ENCODE data around the gene PSMB5. TPM values are rescaled to one million over a fixed set of nuclear protein-coding genes. Genes with fewer than 3 reads are reported as not detected.

The PSMB5 gene
- total RNA-seq, 4 donors from 2014 or later: 126 to 150 (median 129) TPM

DNA sequence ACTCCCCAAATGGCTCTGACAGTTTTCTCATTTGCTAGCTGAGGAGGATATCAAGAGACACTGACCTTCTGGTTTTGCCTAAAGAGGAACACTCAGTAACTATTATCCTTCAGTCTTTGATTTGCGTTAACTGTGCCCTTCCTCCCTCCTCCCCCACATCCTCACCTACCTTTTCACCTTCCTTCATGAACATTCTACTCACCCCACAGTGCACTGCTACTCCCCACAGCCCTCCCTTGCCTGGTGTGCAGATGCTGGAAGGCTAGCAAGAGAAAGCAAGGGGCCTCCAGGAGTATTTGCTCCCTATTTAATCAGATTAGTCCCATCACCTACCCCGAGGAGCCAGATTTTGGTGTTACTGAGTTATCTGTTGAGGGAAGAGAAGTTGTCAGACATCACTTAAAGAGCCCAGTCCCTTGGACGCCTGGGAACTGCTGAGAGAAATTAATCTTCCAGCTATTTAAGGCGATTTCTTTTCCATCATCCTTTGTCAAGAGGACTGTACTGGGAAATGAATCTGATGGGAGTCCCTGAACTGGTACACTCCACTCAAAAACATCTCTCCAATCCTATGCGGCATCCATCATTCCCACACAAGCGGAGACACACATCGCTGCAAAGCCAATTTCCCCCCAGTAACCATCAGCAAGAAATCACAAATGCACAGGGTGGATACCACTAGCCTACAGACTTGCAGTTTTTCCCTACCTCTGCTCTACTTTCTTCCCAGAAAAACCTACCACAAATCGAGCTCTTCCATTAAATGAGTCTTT is 11.5 kb downstream of the PSMB5 start:
- no peak for DNase-seq (ENCODE audit: low spot score)

DNA sequence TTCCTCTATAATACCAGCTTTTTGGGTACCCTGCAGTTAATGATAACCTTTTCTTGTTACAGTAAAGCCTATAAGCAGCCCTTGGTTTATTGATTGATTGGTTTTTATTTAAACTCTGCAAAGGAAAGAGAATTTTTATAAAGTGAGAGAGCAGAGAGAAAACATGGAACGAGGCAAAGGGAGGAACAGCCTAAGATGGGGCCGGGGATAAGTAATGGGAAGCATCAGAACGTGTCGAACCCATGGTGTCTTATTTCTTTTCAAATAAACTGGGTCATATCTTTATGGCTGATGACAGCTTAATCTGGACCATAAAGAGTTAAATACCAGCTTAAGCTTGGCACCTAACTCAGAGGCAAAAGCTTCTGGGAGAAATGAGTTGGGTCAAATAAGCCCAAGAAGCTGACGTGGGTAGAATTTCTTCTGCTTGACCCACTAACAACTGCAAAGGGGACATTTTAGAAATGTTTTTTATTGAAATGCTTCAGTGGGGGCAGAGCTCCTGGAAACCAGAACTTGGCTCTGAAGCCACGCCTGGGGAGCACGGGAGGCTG is 12.7 kb downstream of the PSMB5 start:
- TF ChIP-seq, protein P1, sequence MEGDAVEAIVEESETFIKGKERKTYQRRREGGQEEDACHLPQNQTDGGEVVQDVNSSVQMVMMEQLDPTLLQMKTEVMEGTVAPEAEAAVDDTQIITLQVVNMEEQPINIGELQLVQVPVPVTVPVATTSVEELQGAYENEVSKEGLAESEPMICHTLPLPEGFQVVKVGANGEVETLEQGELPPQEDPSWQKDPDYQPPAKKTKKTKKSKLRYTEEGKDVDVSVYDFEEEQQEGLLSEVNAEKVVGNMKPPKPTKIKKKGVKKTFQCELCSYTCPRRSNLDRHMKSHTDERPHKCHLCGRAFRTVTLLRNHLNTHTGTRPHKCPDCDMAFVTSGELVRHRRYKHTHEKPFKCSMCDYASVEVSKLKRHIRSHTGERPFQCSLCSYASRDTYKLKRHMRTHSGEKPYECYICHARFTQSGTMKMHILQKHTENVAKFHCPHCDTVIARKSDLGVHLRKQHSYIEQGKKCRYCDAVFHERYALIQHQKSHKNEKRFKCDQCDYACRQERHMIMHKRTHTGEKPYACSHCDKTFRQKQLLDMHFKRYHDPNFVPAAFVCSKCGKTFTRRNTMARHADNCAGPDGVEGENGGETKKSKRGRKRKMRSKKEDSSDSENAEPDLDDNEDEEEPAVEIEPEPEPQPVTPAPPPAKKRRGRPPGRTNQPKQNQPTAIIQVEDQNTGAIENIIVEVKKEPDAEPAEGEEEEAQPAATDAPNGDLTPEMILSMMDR (IDR thresholded peaks at IDR 0.05): no peak
- DNase-seq (ENCODE audit: low spot score) (no peak), ATAC-seq (ENCODE audit: low FRiP score) (no peak)

More for the DNA sequence above, 11.5 kb downstream of the PSMB5 start:
- ATAC-seq (ENCODE audit: low FRiP score): no peak
- TF ChIP-seq, protein P1 (IDR thresholded peaks at IDR 0.05): no peak

DNA sequence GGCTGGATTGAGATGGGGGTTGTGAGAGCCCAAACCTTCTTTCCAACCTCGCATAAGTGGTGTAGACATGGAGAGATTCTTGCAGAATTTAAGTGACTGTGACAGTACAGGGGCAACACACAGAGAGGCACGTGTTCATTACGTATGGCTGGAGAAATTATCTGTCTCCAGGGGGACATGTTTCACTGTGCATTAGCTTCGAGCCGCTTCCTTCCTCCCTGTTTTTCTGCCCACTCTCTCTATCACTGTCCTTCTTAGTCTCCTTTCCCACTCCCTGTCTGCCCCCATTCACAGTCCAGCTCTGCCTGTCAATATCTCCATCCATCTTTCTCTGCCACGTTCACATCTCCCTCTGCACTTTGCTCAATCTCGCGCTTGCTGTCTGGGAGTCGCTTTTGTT is 13.3 kb downstream of the PSMB5 start:
- TF ChIP-seq, protein P1 (IDR thresholded peaks at IDR 0.05): no peak

DNA sequence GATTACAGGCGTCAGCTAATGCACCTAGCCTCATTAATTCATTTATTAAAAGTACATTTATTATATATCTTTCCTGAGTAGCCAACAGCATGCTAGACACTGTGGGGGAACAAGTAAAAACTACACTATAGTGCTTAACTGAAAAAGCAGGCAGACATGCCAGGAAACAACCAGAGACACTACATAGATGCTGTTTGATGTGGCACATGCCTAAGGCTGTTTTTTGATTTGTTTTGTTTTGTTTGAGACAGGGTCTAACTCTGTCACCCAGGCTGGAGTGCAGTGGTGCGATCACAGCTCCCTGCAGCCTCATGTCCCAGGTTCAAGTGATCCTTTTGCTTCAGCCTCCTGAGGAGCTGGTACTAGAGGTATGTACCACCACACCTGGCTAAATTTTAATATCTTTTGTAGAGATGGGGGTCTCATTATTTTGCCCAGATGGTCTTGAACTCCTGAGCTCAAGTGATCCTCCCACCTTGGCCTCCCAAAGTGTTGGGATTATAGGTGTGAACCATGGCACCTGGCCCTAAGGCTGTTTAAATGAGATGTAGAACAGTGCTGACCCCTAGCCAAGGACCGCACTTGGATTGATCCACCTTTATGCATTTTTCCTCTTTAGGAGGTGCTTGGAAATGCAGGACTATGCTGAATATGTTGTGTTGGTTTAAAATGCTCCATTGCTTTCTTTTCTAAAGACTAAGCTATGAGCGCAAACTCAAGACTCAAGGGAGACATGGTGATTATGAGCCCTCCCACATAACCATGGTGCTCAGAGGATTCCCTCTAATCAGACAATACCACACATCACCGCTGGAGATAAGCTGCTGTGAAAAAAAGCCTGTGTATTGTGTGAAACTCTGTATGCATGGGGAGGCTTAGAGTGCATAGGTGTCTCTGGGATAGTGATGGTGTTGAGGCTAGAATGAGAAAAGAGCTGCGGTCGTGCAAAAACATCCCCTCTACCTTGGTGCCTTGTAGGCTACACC is 14.3 kb downstream of the PSMB5 start:
- DNase-seq (ENCODE audit: low spot score) (no peak), ATAC-seq (ENCODE audit: low FRiP score) (no peak)
- TF ChIP-seq, protein P1 (IDR thresholded peaks at IDR 0.05): no peak

More for the DNA sequence above, 13.3 kb downstream of the PSMB5 start:
- no peak for ATAC-seq (ENCODE audit: low FRiP score)
- no peak for DNase-seq (ENCODE audit: low spot score)

DNA sequence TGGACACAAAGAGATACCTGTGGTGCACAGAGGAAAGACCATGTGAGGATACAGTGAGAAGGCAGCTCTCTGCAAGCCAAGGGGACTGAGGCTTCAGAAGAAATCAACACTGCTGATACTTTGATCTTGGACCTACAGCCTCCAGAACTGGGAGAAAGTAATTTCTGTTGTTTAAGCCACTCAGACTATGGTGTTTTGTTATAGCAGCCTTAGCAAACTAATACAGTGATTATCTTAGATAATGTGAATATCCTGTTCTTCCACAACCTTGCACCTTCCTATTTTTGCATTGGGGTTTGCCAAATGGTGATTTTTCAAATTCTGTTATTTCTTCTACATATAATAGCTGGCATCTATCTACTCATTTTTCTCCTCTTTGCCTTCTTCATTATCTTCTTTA is 16.6 kb downstream of the PSMB5 start:
- TF ChIP-seq, protein P1 (IDR thresholded peaks at IDR 0.05): no peak
- ATAC-seq (ENCODE audit: low FRiP score) (no peak), DNase-seq (ENCODE audit: low spot score) (no peak)

DNA sequence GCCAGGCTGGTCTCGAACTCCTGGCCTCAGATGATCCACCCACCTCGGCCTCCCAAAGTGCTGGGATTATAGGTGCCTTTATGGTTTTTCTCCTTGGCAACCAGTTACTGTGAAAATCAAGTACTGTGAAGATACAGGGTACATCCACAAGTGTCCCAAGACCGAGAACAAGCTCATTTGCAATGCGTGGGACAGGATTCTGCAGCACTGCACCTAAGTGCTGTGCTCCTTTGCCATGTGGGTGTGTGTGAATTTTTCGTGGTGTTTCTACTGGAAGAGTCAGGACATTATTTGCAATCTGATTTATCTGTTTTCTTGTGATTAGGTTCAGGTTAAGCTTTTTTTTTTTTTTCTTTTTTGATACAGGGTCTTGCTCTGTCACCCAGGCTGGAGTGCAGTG is 17.6 kb downstream of the PSMB5 start:
- TF ChIP-seq, protein P1 (IDR thresholded peaks at IDR 0.05): no peak
- ATAC-seq (ENCODE audit: low FRiP score): no peak
- no peak for DNase-seq (ENCODE audit: low spot score)

All from omental fat pad (tissue), 4 donors.